Astrocyte (in vitro differentiated cells and primary cell): ENCODE measurements around the gene MYH13.

Experiments
- EZH2 ChIP-seq: IDR thresholded peaks from 2 replicates; pipeline ENCODE4 v1.6.1; 2012; ENCODE audit warnings: mild to moderate bottlenecking, low read length, inconsistent platforms; ENCODE audit not compliant: insufficient read depth
- TF ChIP-seq, protein P1 (sequence below): IDR thresholded peaks from 2 replicates; pipeline ENCODE4 v1.5.1; 2011; ENCODE audit warnings: low read depth, mild to moderate bottlenecking, inconsistent platforms, low read length, moderate library complexity; ENCODE audit not compliant: insufficient read depth

DNA sequence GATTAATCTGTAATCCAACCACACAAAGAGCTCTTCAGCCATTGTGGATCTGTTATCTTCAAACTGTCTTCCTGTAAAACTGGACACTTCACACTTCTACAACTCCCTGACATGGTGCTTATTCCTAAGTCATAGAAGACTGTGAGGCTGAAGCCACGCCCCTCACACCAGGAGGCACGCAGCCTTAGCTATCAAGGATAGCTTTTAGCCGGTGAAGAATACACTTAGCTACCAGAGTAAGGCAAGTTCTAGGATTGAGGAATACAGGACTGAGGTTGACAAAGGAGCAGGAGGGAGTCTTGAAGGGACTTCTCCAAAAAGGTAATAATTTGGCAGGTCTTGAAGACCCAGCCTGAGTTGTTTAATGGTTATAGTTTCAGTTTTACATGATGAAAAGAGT lies 94.6 kb downstream of the MYH13 start:
- TF ChIP-seq, protein P1, sequence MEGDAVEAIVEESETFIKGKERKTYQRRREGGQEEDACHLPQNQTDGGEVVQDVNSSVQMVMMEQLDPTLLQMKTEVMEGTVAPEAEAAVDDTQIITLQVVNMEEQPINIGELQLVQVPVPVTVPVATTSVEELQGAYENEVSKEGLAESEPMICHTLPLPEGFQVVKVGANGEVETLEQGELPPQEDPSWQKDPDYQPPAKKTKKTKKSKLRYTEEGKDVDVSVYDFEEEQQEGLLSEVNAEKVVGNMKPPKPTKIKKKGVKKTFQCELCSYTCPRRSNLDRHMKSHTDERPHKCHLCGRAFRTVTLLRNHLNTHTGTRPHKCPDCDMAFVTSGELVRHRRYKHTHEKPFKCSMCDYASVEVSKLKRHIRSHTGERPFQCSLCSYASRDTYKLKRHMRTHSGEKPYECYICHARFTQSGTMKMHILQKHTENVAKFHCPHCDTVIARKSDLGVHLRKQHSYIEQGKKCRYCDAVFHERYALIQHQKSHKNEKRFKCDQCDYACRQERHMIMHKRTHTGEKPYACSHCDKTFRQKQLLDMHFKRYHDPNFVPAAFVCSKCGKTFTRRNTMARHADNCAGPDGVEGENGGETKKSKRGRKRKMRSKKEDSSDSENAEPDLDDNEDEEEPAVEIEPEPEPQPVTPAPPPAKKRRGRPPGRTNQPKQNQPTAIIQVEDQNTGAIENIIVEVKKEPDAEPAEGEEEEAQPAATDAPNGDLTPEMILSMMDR: no peak
- no peak for TF ChIP-seq EZH2
